Transverse colon (tissue), 4 donors: ENCODE results near the gene PMEL. TPM values are rescaled to one million over a fixed set of nuclear protein-coding genes. Genes with fewer than 3 reads are reported as not detected.

ENCODE experiments used
- DNase-seq: peaks from one replicate; pipeline ENCODE4 v3.0.0-alpha.2; 2019
- H3K27ac ChIP-seq, 4 donors: fragments of 200-600 bp; sonication (generic); 2 replicates each; pipeline ENCODE4 v1.5.1; 2016 to 2018; ENCODE audit warnings: inconsistent platforms in 4 of 4
- H3K27me3 ChIP-seq: fragments of 200-600 bp; sonication (generic); 2 replicates; pipeline ENCODE4 v1.5.1; 2017; ENCODE audit warnings: inconsistent platforms
- H3K36me3 ChIP-seq, 4 donors: fragments of 200-600 bp; sonication (generic); 2 replicates each; pipeline ENCODE4 v1.5.1; 2017 to 2019; ENCODE audit warnings: inconsistent platforms in 4 of 4
- H3K4me1 ChIP-seq, 4 donors: fragments of 200-600 bp; sonication (generic); 2 replicates each; pipeline ENCODE4 v1.5.1; 2017 to 2020; ENCODE audit warnings: inconsistent platforms in 4 of 4
- H3K4me3 ChIP-seq, 4 donors: fragments of 200-600 bp; sonication (generic); 1 replicate in 1 of 4; 2 replicates in 3 of 4; pipeline versions ENCODE4 v1.5.1 to v1.6.1; 2017 to 2019; ENCODE audit warnings: inconsistent platforms in 4 of 4
- H3K9me3 ChIP-seq, 2 donors: fragments of 200-600 bp; sonication (generic); 2 replicates each; pipeline ENCODE4 v1.5.1; 2017 to 2019; ENCODE audit warnings: inconsistent platforms in 2 of 2
- EP300 ChIP-seq: sonication (generic); formaldehyde crosslinking; IDR thresholded peaks from one replicate; pipeline ENCODE4 v1.6.1; 2017; ENCODE audit warnings: antibody characterized with exemption, low read depth
- POLR2A ChIP-seq: fragments of 450-650 bp; IDR thresholded peaks from one replicate; pipeline ENCODE4 v1.6.1; 2016; ENCODE audit warnings: antibody characterized with exemption, mild to moderate bottlenecking, moderate library complexity
- POLR2AphosphoS5 ChIP-seq, 3 donors: sonication (generic); formaldehyde crosslinking; IDR thresholded peaks; one replicate each; pipeline ENCODE4 v1.6.1; 2016; ENCODE audit warnings: antibody characterized with exemption in 3 of 3
- WGBS, 2 donors: methylation state at CpG; one replicate each; pipeline ENCODE4 v1.1.5; 2018; ENCODE audit warnings: low coverage in 1 of 2; 5-methylcytosine and 5-hydroxymethylcytosine counted together
- in situ Hi-C, 4 donors: fragments of 200-750 bp; cut with MboI; loops; one replicate each; pipeline versions ENCODE4 v1.15.0 to v1.15.1; 2017; ENCODE audit warnings: low sequenced_read_pairs in 3 of 4, low pct_ligation_motif_present in 1 of 4, low pct_unique_long_range_greater_than_20kb in 1 of 4
- intact Hi-C: fragments of 100-400 bp; cut with DNase I; formaldehyde crosslinking; loops from one replicate; pipeline ENCODE4 v1.15.1; 2023; ENCODE audit warnings: low total_unique reads
- total RNA-seq, 4 donors: library from RNA; depleted of rRNA; stranded (reverse); fragments of >200 nt; gene quantifications; one replicate each; pipeline ENCODE4 v1.1.0, GENCODE V29; 2016
- TF ChIP-seq, protein P1 (sequence below), 5 experiments: fragments of 200-600 bp in 3 of 5; fragments of 450-650 bp in 2 of 5; sonication (generic) in 3 of 5; IDR thresholded peaks; 1 replicate in 2 of 5; 2 replicates in 3 of 5; pipeline ENCODE4 v1.5.1; 2016 to 2017; ENCODE audit warnings: antibody characterized with exemption in 5 of 5, inconsistent platforms in 3 of 5, mild to moderate bottlenecking in 2 of 5, moderate library complexity in 1 of 5

The PMEL gene
- total RNA-seq, 4 donors from 2014 or later = 2.4 to 7.0 (median 4.9) TPM; not detected in 1

GRCh38 chr12:55969356-55969755, 3.5 kb upstream of the PMEL start:
- Histone ChIP-seq H3K36me3 (no peaks in the 10 kb centered on the region), H3K4me3 (no peak overlapping the region), H3K9me3 (no peaks in the 10 kb centered on the region), H3K27ac (no peak overlapping the region), H3K4me1 (peaks cover 8 to 29% (median 14%) of the 10 kb centered on the region in 4 donors), H3K27me3 (no peaks in the 10 kb centered on the region)
- intact Hi-C loops = no loop called here
- DNase-seq = no peak
- in situ Hi-C loops = no loop called here
- TF ChIP-seq, protein P1, sequence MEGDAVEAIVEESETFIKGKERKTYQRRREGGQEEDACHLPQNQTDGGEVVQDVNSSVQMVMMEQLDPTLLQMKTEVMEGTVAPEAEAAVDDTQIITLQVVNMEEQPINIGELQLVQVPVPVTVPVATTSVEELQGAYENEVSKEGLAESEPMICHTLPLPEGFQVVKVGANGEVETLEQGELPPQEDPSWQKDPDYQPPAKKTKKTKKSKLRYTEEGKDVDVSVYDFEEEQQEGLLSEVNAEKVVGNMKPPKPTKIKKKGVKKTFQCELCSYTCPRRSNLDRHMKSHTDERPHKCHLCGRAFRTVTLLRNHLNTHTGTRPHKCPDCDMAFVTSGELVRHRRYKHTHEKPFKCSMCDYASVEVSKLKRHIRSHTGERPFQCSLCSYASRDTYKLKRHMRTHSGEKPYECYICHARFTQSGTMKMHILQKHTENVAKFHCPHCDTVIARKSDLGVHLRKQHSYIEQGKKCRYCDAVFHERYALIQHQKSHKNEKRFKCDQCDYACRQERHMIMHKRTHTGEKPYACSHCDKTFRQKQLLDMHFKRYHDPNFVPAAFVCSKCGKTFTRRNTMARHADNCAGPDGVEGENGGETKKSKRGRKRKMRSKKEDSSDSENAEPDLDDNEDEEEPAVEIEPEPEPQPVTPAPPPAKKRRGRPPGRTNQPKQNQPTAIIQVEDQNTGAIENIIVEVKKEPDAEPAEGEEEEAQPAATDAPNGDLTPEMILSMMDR (IDR thresholded peaks at IDR 0.05) = no peak
- no peak for TF ChIP-seq POLR2AphosphoS5 (IDR thresholded peaks at IDR 0.05)
- TF ChIP-seq POLR2A = no peak
- TF ChIP-seq EP300 = no peak
- 86 to 92% methylated on average over 4 of the region's 4 CpGs for WGBS, 2 donors

GRCh38 chr12:55966408-55967281, 803 bp upstream of the PMEL start, which contains the start of gene CDK2:
CDK2 (plus strand) TSS chr12:55966830; CDS start chr12:55967009, 179 bp downstream.
- intact Hi-C loops = no loop called here

GRCh38 chr12:55965240-55965639, 602 bp downstream of the PMEL start:
- TF ChIP-seq POLR2AphosphoS5 (IDR thresholded peaks at IDR 0.05) = no peak
- no peak for TF ChIP-seq EP300
- no peak for TF ChIP-seq POLR2A
- TF ChIP-seq, protein P1 (IDR thresholded peaks at IDR 0.05) = no peak
- no peak for DNase-seq
- Histone ChIP-seq H3K4me1 (peaks cover 8 to 18% (median 14%) of the 10 kb centered on the region in 4 donors), H3K27ac (no peak overlapping the region), H3K9me3 (no peaks in the 10 kb centered on the region), H3K27me3 (no peaks in the 10 kb centered on the region), H3K4me3 (no peak overlapping the region), H3K36me3 (no peaks in the 10 kb centered on the region)
- 81% methylated on average over 5 of the region's 5 CpGs; no CpG with 5 or more reads in 1 of the 2 donors for WGBS, 2 donors
- in situ Hi-C loops = no loop called here
- intact Hi-C loops = no loop called here

More at GRCh38 chr12:55966408-55967281, 803 bp upstream of the PMEL start, which contains the start of gene CDK2:
- peaks cover 8 to 18% (median 14%) of the 10 kb centered on the region in 4 donors for H3K4me1 ChIP-seq
- no peaks in the 10 kb centered on the region for H3K27me3 ChIP-seq
- H3K27ac ChIP-seq = peak within 1 kb of the TSS; percentile 78 to 92 (median 86)
- no peaks in the 10 kb centered on the region for H3K36me3 ChIP-seq
- peak; percentile 21 for TF ChIP-seq EP300
- TF ChIP-seq, protein P1 (IDR thresholded peaks at IDR 0.05) = no peak
- TF ChIP-seq POLR2AphosphoS5 (IDR thresholded peaks at IDR 0.05) = peak; percentile 57 to 84 (median 80)
- peak; percentile 68 for TF ChIP-seq POLR2A
- no peaks in the 10 kb centered on the region for H3K9me3 ChIP-seq
- peak within 1 kb of the TSS; percentile 56 to 91 (median 80) for H3K4me3 ChIP-seq
- 0% methylated on average over 1 to 44 of the region's 45 CpGs for WGBS, 2 donors
- peak; percentile 97 for DNase-seq
- in situ Hi-C loops = no loop called here

DNA sequence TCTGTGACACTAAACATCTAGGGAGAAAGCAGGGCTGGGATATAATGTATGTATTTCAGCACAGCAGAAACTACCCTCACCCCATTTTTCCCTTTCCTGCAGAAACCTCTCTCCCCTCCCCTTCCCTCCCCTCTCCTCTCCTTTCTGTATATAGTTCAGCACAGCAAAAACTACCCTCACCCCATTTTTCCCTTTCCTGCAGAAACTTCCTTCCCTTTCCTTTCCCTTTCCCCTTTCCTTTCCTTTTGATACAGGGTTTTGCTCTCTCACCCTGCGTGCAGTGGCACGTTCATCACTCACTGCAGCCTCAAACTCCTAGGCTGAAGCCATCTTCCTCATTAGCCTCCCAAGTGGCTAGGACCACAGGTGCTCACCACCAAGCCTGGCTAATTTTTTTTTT, 2.1 kb downstream of the PMEL start:
- H3K4me1 ChIP-seq = peaks cover 8 to 18% (median 14%) of the 10 kb centered on the region in 4 donors
- no peaks in the 10 kb centered on the region for H3K27me3 ChIP-seq
- no peaks in the 10 kb centered on the region for H3K36me3 ChIP-seq
- no peak overlapping the region for H3K4me3 ChIP-seq
- H3K27ac ChIP-seq = no peak overlapping the region
- no peaks in the 10 kb centered on the region for H3K9me3 ChIP-seq
- TF ChIP-seq POLR2AphosphoS5 (IDR thresholded peaks at IDR 0.05) (no peak), POLR2A (no peak), EP300 (no peak)
- TF ChIP-seq, protein P1 (IDR thresholded peaks at IDR 0.05) = no peak
- 85 to 100% methylated on average over 2 of the region's 2 CpGs for WGBS, 2 donors
- DNase-seq = no peak
- in situ Hi-C loops (no loop called here), intact Hi-C loops (no loop called here)
